ENCODE measurements around the gene FRMD3.

The FRMD3 gene

GRCh38 chr9:83234541-83234940, 303.7 kb downstream of the FRMD3 start:
- no peak for DNase-seq (ENCODE audit: low read depth)

GRCh38 chr9:83233647-83234046, 304.6 kb downstream of the FRMD3 start:
- no peak for DNase-seq (ENCODE audit: low read depth)

DNA sequence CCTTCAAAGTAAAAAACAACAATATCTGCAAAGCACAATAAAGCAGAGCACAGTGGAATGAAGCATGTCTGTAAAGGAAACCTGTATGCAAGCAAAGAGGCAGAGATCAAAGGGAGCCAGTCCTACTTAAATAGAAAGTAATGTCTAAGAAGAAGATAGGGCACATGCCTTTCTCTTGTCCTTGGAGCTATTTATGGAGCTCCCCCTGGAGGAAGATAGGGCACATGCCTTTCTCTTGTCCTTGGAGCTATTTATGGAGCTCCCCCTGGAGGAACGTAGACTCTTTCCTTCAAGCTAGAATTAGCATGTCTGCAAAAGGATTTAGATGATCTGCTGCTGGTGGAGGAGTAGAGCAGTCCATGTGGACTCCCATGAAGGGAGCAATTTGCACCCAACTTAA, 307.2 kb downstream of the FRMD3 start:
- DNase-seq (ENCODE audit: low read depth), result no peak

GRCh38 chr9:83220730-83221129, 317.5 kb downstream of the FRMD3 start:
- no peak for DNase-seq (ENCODE audit: low read depth)

GRCh38 chr9:83219924-83220438, 318.2 kb downstream of the FRMD3 start:
- DNase-seq (ENCODE audit: low read depth), result no peak

DNA sequence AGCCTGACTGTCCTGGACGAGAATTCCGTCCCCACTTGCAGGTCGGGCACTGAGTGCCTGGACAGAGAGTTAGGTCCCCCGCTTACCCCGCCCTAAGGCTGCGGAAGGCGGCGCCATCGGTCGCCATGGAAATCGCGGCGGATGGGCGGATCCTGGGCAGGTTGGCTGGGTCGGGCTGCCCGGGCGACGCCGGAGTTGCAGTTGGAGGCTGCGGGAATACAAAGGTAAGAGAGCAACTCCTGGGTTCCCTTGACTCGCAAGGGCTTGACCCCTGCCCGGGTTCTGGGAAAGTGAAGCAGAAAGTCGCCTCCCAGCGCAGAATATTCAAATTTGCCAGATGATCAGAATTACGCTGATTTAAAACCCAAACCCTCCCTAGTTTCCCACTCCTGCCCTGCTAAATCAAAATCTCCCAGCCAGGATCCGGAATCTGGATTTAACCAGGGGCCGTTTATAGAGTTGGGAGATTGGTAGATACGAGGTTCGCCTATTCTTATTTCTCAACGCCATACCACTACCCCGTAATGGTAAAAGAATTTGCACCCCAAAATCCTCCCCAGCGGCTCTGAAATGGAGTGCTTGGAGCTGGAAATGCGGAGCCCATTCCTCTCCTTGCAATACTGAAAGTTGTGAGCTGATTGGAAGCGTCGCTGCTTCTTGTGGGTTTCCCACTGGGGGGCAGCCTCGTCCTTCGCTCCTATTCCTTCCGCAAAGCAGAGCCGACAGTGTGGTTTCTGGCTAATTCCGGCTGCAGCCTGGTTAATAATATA, 318.9 kb downstream of the FRMD3 start:
- no peak for DNase-seq (ENCODE audit: low read depth)

- no peak for DNase-seq (ENCODE audit: low read depth)
These were observed 319.6 kb downstream of the FRMD3 start for GRCh38 chr9:83218411-83219090.

- DNase-seq (ENCODE audit: low read depth), result no peak
These were observed 328.9 kb downstream of the FRMD3 start for GRCh38 chr9:83209188-83209731.

- DNase-seq (ENCODE audit: low read depth), result no peak
These were observed 329.9 kb downstream of the FRMD3 start for GRCh38 chr9:83208065-83208850.

- DNase-seq (ENCODE audit: low read depth), result no peak
These were observed 334.2 kb downstream of the FRMD3 start for GRCh38 chr9:83204047-83204446.

- no peak for DNase-seq (ENCODE audit: low read depth)
These were observed 337.7 kb downstream of the FRMD3 start for GRCh38 chr9:83200531-83200930.

DNA sequence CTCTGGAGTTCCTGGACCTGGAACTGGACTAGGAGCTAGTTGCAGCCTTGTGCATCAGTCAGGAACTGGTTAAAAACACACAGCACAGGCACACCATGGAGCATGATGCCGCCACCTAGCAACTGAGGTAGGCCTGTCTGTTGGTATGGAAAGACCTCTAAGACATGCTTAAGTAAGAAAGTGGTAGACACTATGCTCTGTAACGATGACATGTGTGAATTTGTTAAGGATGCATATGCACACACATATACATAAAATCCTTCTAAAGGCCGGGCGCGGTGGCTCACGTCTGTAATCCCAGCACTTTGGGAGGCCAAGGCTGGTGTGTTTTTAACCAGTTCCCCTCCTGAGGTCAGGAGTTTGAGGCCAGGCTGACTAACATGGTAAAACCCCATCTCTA, 338.4 kb downstream of the FRMD3 start:
- DNase-seq (ENCODE audit: low read depth), result no peak

DNA sequence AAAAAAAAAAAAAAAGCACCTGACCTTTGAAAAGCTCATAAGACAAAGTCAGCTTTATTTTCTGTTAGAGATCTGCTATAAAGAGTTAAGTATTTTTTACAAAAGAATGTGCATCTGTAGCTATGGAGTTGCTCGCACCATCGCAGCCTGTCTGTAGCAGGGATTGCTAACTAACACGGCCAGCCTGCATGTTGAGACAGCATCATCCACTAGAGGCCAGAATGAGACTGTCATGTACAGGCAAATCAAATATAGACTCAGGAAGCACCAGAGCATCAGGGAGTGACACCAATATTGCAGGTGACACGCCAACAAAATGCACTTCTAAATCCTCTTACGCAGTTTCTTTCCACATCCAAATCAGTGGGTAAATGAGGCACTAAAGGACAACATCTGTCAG, 339.0 kb downstream of the FRMD3 start:
- no peak for DNase-seq (ENCODE audit: low read depth)

GRCh38 chr9:83198371-83198770, 339.8 kb downstream of the FRMD3 start:
- DNase-seq (ENCODE audit: low read depth), result no peak

DNA sequence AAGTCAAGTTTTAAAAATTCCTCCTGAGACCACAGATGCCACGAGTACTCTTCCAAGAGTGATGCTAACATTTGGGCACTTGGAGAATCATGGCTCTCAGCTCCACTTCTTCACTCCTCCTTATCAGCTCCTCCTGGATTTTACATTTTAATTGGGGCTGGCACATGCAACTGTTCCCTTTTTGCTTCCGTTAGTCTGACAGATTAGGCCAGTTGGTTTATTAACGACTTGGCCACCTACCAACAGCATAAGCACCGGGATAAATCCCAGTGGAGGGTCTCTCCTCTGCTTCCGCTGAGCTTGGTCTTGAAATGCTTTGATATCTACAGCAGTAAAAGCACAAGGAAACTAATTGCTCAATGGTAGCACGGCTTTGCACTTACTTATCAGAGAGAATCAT, 340.6 kb downstream of the FRMD3 start:
- DNase-seq (ENCODE audit: low read depth), result no peak

DNA sequence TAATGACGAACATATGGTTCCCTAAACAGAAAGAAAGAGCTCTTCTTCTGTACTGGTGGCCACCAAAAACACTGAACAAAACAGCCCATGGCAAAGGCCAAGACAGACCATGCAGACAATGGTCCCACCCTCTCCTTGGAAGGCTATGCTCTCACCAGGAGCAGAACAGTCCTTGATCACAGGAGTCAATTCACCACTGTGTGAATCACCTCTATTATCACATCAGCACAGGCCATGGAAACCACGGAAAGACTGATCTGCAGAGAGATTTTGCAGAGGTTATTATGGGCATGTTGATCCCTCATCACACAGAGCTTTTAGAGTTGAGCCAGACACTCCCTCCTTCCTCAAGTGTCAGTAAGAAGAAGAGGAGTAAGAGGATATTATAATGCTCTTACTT, 341.3 kb downstream of the FRMD3 start:
- no peak for DNase-seq (ENCODE audit: low read depth)

Data from T-helper 22 cell (primary cell).